ENCODE measurements around the gene CST7. TPM values are rescaled to one million over a fixed set of nuclear protein-coding genes. Genes with fewer than 3 reads are reported as not detected.
"Not testable (repeated sequence)": the region's sequence is repeated elsewhere in the genome, so short reads cannot be mapped to it uniquely, and the experiment has no call there.

CST7 gene
- total RNA-seq, 4 donors from 2014 or later = 0.97 to 4.1 (median 2.7) TPM; not detected in 1

DNA sequence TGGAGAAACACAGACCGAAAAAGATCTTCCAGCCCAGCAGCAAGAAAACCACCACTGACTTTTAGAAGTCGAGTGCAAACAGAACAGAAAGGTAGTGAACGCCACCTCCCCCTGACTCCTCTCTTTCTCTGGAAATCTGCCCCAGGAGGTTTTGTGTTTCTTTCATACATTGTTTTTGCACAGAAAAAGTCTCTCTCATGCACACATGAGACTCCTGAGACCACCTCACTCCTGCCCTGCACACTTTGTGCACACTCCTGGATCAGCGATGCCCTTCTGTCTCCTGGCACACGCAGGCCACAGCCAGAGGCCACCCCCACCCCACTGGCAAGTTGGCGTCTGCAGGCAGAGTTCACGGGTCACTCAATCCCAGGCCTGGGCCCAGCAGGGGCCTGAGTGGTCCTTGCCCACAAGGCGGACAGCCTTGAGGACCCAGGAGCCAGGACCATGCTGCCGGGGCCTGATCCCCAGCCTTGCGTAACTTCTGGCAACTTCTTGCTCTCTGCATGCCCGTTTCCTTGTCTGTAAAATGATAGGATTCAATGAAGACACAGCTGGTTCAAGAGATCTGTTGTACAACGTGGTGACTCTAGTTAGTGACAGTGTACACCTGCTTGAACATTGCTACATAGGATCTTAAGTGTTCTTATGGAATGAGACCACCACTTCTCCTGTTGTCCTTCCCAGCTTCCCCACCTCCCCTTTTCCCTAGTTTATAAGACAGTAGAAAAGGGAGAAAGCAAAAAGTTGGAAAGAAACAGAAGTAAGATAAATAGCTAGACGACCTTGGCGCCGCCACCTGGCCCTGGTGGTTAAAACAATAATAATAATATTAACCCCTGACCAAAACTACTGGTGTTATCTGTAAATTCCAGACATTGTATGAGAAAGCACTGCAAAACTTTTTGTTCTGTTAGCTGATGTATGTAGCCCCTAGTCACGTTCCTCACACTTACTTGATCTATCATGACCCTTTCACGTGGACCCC, 30.2 kb upstream of the CST7 start:
- Histone ChIP-seq H3K36me3 (no peaks in the 10 kb centered on the region), H3K4me3 (peak overlapping the region; percentile 19), H3K27me3 (no peaks in the 10 kb centered on the region), H3K9me3 (no peaks in the 10 kb centered on the region), H3K27ac (no peak overlapping the region), H3K4me1 (peaks cover 13% of the 10 kb centered on the region)
- DNase-seq (ENCODE audit: low spot score in 2 of 2) = peak in 1 of 2 donors; percentile 52
- whole genome bisulfite sequencing = 57% methylated on average over 17 of the region's 17 CpGs
- TF ChIP-seq EP300 (IDR thresholded peaks at IDR 0.05) (no peak), POLR2AphosphoS5 (IDR thresholded peaks at IDR 0.05) (no peak), POLR2A (IDR thresholded peaks at IDR 0.05) (no peak)
- TF ChIP-seq, protein P1, sequence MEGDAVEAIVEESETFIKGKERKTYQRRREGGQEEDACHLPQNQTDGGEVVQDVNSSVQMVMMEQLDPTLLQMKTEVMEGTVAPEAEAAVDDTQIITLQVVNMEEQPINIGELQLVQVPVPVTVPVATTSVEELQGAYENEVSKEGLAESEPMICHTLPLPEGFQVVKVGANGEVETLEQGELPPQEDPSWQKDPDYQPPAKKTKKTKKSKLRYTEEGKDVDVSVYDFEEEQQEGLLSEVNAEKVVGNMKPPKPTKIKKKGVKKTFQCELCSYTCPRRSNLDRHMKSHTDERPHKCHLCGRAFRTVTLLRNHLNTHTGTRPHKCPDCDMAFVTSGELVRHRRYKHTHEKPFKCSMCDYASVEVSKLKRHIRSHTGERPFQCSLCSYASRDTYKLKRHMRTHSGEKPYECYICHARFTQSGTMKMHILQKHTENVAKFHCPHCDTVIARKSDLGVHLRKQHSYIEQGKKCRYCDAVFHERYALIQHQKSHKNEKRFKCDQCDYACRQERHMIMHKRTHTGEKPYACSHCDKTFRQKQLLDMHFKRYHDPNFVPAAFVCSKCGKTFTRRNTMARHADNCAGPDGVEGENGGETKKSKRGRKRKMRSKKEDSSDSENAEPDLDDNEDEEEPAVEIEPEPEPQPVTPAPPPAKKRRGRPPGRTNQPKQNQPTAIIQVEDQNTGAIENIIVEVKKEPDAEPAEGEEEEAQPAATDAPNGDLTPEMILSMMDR (IDR thresholded peaks at IDR 0.05) = no peak

DNA sequence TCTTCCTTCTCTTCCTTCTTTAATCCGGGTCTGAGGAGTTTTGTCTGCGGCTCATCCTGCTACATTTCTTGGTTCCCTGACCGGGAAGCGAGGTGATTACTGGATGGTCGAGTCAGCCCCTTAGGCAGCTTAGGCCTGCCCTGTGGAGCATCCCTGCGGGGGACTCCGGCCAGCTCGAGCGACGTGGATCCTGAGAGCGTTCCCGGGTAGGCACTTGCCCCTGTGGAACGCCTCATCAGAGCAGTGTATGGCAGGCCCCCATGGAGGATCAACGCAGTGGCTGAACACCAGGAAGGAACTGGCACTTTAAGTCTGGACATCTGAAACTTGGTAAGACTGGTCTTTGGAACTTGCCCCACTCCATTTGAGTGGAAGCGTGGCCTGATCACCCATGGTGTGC, 29.4 kb upstream of the CST7 start:
- not testable (repeated sequence) for H3K27me3 ChIP-seq; DNase-seq (ENCODE audit: low spot score in 2 of 2); H3K27ac ChIP-seq; H3K36me3 ChIP-seq; H3K9me3 ChIP-seq; H3K4me3 ChIP-seq
- 91% methylated on average over 15 of the region's 15 CpGs for WGBS
- H3K4me1 ChIP-seq = peaks cover 13% of the 10 kb centered on the region

DNA sequence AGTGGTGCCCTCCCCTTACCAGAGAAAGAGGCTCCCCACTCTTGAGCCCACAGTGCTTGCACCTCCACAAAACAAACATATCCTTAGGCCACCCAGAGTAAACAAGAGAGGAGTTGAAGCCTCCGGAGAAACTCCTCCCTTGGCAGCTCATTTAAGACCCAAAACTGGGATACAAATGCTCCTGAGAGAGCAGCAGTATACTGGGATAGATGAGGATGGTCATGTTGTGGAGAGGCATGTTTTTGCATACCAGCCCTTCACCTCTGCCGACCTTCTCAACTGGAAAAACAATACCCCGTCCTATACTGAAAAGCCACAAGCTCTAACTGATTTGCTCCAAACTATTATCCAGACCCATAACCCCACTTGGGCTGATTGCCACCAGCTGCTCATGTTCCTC, 28.4 kb upstream of the CST7 start:
- H3K27ac ChIP-seq; H3K4me3 ChIP-seq; H3K27me3 ChIP-seq; H3K36me3 ChIP-seq; DNase-seq (ENCODE audit: low spot score in 2 of 2); H3K9me3 ChIP-seq: not testable (repeated sequence)
- WGBS = 52% methylated on average over 3 of the region's 3 CpGs
- H3K4me1 ChIP-seq = peaks cover 13% of the 10 kb centered on the region

DNA sequence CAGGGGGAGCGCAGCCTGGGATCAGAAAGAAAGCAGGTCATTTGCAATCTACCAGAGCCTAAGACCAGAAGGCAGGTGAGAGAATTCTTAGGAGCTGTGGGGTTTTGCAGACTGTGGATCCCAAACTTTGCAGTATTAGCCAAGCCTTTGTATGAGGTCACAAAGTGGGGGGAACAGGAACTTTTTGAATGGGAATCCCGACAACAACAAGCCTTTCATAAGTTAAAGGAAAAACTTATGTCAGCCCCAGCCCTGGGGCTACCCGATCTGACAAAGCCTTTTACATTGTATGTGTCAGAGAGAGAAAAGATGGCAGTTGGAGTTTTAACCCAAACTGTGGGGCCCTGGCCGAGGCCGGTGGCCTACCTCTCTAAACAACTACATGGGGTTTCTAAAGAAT, 19.8 kb upstream of the CST7 start:
- not testable (repeated sequence) for H3K36me3 ChIP-seq

DNA sequence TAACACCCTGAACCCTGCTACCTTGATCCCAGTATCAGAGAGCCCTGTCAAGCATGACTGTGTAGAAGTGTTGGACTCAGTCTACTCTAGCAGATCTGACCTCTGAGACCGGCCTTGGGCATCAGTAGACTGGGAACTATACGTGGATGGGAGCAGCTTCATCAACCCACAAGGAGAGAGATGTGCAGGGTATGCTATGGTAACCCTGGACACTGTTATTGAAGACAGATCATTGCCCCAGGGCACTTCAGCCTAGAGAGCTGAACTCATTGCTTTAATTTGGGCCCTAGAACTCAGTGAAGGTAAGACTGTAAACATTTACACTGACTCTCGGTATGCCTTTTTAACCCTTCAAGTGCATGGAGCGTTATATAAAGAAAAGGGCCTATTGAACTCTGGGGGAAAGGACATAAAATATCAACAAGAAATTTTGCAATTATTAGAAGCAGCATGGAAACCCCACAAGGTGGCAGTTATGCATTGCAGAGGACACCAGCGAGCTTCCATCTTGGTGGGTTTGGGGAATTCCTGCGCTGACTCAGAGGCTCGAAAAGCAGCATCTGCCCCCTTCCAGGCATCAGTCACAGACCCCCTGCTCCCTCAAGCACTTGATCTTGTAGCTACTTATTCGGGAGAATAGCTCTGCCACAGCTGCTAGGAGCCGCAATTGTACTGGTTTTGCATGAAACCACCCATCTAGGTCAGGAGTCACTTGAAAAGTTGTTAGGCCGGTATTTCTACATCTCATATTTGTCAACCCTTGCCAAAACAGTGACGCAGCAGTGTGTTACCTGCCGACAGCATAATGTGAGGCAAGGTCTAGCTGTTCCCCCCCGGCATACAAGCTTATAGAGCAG, 19.0 kb upstream of the CST7 start:
- not testable (repeated sequence) for H3K9me3 ChIP-seq, H3K27me3 ChIP-seq, H3K36me3 ChIP-seq
- Histone ChIP-seq H3K4me1 (peaks cover 19% of the 10 kb centered on the region), H3K4me3 (peak overlapping the region; percentile 38), H3K27ac (peak overlapping the region; percentile 76)
- WGBS = 33% methylated on average over 13 of the region's 13 CpGs
- DNase-seq (ENCODE audit: low spot score in 2 of 2) = peak in 1 of 2 donors; percentile 56

More for the DNA sequence above, 19.8 kb upstream of the CST7 start:
- peaks cover 19% of the 10 kb centered on the region for H3K4me1 ChIP-seq
- WGBS = 82% methylated on average over 5 of the region's 5 CpGs
- H3K27me3 ChIP-seq; DNase-seq (ENCODE audit: low spot score in 2 of 2); H3K4me3 ChIP-seq; H3K9me3 ChIP-seq: not testable (repeated sequence)
- H3K27ac ChIP-seq = peak overlapping the region; percentile 76

DNA sequence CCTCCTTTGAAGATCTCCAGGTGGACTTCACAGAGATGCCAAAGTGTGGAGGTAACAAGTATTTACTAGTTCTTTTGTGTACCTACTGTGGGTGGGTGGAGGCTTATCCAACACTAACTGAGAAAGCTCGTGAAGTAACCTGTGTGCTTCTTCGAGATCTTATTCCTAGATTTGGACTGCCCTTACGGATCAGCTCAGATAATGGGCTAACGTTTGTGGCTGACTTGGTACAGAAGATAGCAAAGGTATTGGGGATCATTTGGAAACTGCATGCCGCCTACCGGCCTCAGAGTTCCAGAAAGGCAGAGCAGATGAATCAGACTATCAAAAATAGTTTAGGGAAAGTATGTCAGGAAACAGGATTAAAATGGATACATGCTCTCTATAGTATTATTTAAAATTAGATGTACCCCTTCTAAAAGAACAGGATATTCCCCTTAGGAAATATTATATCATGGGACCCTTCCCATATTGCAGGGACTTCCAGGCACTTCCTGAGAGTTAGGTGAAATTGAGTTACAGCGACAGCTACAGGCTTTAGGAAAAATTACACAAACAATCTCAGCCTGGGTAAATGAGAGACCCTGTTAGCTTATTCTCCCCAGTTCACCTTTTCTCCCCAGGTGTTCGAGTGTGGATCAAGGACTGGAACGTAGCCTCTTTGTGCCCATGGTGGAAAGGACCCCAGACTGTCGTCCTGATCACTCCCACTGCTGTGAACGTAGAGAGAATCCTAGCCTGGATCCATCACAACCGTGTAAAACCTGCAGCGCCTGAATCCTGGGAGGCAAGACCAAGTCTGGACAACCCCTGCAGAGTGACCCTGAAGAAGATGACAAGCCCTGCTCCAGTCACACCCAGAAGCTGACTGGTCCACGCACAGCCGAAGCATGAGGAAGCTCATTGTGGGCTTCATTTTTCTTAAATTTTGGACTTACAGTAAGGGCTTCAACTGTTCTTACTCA, 18.1 kb upstream of the CST7 start:
- not testable (repeated sequence) for H3K27me3 ChIP-seq; H3K9me3 ChIP-seq; DNase-seq (ENCODE audit: low spot score in 2 of 2); H3K36me3 ChIP-seq
- H3K4me3 ChIP-seq = peak overlapping the region; percentile 38
- TF ChIP-seq, protein P1 (IDR thresholded peaks at IDR 0.05) = peak; percentile 37 to 44
- H3K27ac ChIP-seq = peak overlapping the region; percentile 76
- WGBS = 57% methylated on average over 15 of the region's 15 CpGs
- peaks cover 19% of the 10 kb centered on the region for H3K4me1 ChIP-seq

DNA sequence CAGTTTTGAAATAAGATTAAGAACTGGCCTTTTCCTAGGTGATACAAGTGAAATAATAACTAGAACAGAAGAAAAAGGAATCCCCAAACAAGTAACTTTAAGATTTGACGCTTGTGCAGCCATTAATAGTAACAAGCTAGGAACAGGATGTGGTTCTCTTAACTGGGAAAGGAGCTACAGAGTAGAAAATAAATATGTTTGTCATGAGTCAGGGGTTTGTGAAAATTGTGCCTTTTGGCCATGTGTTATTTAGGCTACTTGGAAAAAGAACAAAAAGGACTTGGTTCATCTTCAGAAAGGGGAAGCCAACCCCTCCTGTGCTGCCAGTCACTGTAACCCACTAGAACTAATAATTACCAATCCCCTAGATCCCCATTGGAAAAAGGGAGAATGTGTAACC, 17.2 kb upstream of the CST7 start:
- DNase-seq (ENCODE audit: low spot score in 2 of 2); H3K36me3 ChIP-seq; H3K4me3 ChIP-seq; H3K9me3 ChIP-seq; H3K27ac ChIP-seq; H3K27me3 ChIP-seq: not testable (repeated sequence)
- peaks cover 19% of the 10 kb centered on the region for H3K4me1 ChIP-seq
- WGBS = 59% methylated on average over 1 of the region's 1 CpG

Data from suprapubic skin (tissue), 4 donors.